ENCODE measurements around the gene LGALS14. TPM values are rescaled to one million over a fixed set of nuclear protein-coding genes. Genes with fewer than 3 reads are reported as not detected.

LGALS14 gene

DNA sequence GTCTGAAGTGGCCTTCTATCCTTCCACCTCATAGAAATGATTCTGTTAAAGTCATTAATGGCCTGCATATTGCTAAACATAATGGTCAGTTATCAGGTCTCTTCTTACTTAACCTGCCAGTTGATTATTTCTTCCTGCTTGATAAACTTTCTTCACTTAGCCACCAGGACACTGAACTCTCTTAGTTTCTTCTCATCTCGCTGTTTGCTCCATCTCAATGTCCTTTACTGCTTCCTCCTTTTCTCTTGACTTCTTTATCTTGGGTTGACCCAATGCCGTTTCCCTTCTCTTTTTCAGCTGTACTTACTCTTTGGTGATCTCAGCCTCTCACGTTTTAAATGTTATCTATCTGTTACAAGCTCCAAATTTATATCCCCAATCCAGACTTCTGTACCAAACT lies 50.7 kb downstream of the LGALS14 start:
- no peak overlapping the region for H2BK12ac ChIP-seq (ENCODE audit: low read length in 2 of 2)
- no peak overlapping the region for H3K9ac ChIP-seq (ENCODE audit: low read length)
- no peak for DNase-seq
- H2BK15ac ChIP-seq (ENCODE audit: low read depth, poor library complexity, severe bottlenecking) = no peak overlapping the region
- no peaks in the 10 kb centered on the region for H3K9me3 ChIP-seq (ENCODE audit: control insufficient read depth, low read length)
- no peak overlapping the region for H3K14ac ChIP-seq (ENCODE audit: low read length in 2 of 2)
- H3K18ac ChIP-seq (ENCODE audit: low read depth in 1 of 2, low read length in 2 of 2) = no peak overlapping the region
- no peak overlapping the region for H3K4me3 ChIP-seq (ENCODE audit: insufficient read depth in 1 of 2, low read depth in 1 of 2, low read length in 2 of 2)
- no peak overlapping the region for H2AFZ ChIP-seq (ENCODE audit: low read depth, low read length)
- H3K4me2 ChIP-seq (ENCODE audit: low read length, poor library complexity, severe bottlenecking) = no peak overlapping the region
- no peak overlapping the region for H2BK5ac ChIP-seq (ENCODE audit: low read depth, low read length, poor library complexity, severe bottlenecking)
- H3K27ac ChIP-seq (ENCODE audit: low read length, poor library complexity, severe bottlenecking) = no peak overlapping the region
- H3K4me1 ChIP-seq (ENCODE audit: control insufficient read depth, insufficient read depth, low read depth, low read length) = no peaks in the 10 kb centered on the region
- H2AK5ac ChIP-seq (ENCODE audit: low read length, severe bottlenecking) = no peak overlapping the region
- H3K4ac ChIP-seq (ENCODE audit: low read depth in 1 of 2, low read length in 2 of 2) = no peak overlapping the region
- H4K91ac ChIP-seq (ENCODE audit: low read length) = no peak overlapping the region
- H3K79me1 ChIP-seq (replicated peaks; ENCODE audit: low read length, poor library complexity, severe bottlenecking) = no peaks in the 10 kb centered on the region
- H3K36me3 ChIP-seq (ENCODE audit: control insufficient read depth in 1 of 2, insufficient read depth in 2 of 2, low read depth in 1 of 2, low read length in 2 of 2) = no peaks in the 10 kb centered on the region
- H2BK120ac ChIP-seq (ENCODE audit: low read depth, low read length) = no peak overlapping the region
- H4K8ac ChIP-seq (ENCODE audit: low read length) = no peak overlapping the region
- no peak overlapping the region for H3K23ac ChIP-seq (ENCODE audit: low read length in 2 of 2)
- WGBS = 62% methylated on average over 3 of the region's 3 CpGs
- H3K27me3 ChIP-seq (ENCODE audit: control insufficient read depth in 1 of 2, insufficient read depth in 1 of 2, low read length in 2 of 2) = peaks cover 32 to 51% of the 10 kb centered on the region in 2 experiments

Small RNAs within 50 kb of the gene (small RNA-seq; reads per million reads assigned to genes)
- gene RPS29P27 (ENCODE audit: low read depth) = not detected

All from mesenchymal stem cell (in vitro differentiated cells and primary cell).